T follicular helper cell (primary cell): ENCODE measurements around the gene DDIT3.
A peak's percentile ranks its signal among the peaks of the same experiment; 100 is the strongest.
"Not testable (repeated sequence)": the region's sequence is repeated elsewhere in the genome, so short reads cannot be mapped to it uniquely, and the experiment has no call there.

Experiments
- DNase-seq: peaks from one replicate; pipeline ENCODE4 v3.0.0-alpha.2; 2020; ENCODE audit warnings: low read depth

The DDIT3 gene

GRCh38 chr12:57525615-57526383 lies 5.5 kb upstream of the DDIT3 start:
- no peak for DNase-seq

GRCh38 chr12:57524814-57525614 lies 4.7 kb upstream of the DDIT3 start:
- DNase-seq: no peak

- no peak for DNase-seq
Measured at GRCh38 chr12:57523706-57524614, 3.6 kb upstream of the DDIT3 start.

GRCh38 chr12:57522887-57523705 lies 2.8 kb upstream of the DDIT3 start:
- DNase-seq: peak; percentile 48

- peak; percentile 86 for DNase-seq
Measured at GRCh38 chr12:57522011-57522886, 1.9 kb upstream of the DDIT3 start, which contains the start of gene MBD6. TSS of gene MBD6 (plus strand) at chr12:57522824. CDS start at chr12:57524304, 1,480 bp downstream.

DNA sequence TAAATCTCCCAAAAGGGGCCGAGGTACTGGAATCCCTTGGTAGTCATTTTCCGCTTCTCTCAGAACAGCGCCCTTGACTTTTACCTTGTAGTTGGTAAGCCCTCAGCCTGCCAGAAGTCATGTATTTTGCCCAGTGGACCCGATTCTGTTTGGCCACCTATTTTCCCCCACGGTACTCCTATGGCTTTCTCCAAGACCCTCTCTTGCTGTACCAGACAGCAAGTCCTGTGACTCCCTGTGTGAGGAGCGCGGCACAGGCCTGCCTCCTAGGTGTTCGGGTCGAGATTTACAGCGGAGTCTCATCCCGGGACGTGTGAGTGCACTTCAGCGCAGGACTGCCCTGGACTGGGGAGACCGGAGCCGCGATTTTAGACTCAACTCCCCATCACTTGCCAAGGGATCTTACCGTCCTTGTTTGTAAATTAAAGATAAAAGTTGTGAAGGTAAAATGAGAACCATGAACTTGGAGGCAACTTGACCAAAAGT lies 1.3 kb upstream of the DDIT3 start:
- DNase-seq: peak; percentile 19

DNA sequence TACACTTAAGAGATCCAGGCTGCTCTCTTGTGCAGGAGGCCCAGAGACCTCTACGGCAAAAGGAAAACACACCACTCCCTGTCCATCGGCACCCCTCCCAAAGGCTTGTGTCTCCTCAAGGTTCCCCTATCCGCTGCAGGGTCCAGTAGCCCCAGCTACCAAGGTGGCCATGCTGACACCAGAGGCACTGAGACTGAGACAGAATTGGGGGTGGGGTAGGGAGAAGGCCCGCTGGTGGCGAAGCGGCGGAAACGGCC lies 590 bp downstream of the DDIT3 start:
- DNase-seq: no peak

GRCh38 chr12:57518920-57519795 lies 1.2 kb downstream of the DDIT3 start:
- DNase-seq: no peak

DNA sequence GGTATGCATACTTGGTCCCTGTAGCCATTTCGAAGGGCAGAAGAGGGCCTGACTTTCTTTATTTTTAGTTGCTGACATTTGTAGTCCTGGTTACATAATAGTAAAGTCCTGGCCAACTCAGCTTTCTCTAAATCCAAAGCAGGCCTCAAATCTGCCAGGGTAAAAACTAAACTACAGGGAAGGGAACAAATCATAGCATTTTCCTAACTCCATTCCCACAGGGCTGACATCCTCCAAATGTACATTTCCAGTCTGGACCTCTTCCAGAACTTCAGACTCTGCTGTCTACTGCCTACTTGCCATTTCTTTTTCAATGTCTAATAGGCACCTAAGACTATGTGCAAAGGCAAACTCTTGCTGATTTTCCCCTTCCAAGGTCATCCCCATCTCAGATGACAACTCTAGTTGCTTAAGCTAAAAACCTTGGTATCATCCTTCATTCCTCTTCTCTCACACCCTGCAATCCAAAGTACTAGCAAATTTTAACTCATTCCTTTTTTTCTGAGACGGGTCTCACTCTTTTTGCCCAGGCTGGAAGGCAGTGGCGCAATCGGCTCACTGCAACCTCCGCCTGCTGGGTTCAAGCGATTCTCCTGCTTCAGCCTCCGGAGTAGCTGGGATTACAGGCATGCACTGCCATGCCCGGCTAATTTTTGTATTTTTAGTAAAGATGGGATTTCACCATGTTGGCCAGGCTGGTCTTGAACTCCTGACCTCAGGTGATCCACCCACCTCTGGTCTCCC lies 2.0 kb downstream of the DDIT3 start:
- DNase-seq: no peak

GRCh38 chr12:57517718-57518117 lies 2.6 kb downstream of the DDIT3 start:
- DNase-seq: not testable (repeated sequence)

DNA sequence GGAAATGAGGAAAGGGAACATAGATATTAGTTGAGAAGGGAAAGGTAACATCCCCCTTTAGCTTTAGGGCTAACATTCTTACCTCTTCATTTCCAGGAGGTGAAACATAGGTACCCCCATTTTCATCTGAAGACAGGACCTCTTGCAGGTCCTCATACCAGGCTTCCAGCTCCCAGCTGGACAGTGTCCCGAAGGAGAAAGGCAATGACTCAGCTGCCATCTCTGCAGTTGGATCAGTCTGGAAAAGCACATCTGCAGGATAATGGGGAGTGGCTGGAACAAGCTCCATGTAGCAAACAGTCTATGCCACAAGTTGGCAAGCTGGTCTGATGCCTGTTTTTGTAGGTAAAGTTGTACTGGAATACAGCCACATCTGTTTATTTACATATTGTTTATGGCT lies 3.1 kb downstream of the DDIT3 start:
- DNase-seq: no peak

- no peak for DNase-seq
Measured at GRCh38 chr12:57516617-57517153, 3.6 kb downstream of the DDIT3 start.

GRCh38 chr12:57515934-57516541 lies 4.3 kb downstream of the DDIT3 start:
- DNase-seq: no peak

DNA sequence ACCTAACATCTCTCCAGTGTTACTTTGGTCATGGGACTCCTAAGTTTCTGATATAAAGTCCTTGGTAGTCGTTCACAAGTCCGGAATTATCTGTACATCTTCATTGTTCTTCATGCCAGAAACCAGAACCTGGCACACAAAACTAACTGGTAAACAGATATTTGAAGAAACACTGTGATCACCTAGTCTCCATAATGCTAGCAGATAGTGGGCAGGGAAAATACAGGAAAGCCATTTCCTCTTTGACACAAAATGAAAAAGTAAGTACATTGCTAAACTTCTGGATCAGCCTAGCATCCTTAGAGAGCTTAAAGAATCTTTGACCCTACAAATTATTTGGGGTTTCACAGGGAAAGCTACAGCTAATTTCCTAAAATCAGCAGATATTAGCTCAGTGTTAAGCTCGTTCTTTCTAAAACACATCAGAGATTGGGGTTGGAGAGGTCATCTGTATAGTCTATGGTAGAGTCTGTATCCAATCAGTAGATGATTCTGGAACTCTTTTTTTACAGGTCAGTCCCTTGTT lies 4.8 kb downstream of the DDIT3 start:
- DNase-seq: no peak

- DNase-seq: no peak
Measured at GRCh38 chr12:57514720-57515407, 5.5 kb downstream of the DDIT3 start.

- DNase-seq: not testable (repeated sequence)
Measured at GRCh38 chr12:57514246-57514645, 6.1 kb downstream of the DDIT3 start.

DNA sequence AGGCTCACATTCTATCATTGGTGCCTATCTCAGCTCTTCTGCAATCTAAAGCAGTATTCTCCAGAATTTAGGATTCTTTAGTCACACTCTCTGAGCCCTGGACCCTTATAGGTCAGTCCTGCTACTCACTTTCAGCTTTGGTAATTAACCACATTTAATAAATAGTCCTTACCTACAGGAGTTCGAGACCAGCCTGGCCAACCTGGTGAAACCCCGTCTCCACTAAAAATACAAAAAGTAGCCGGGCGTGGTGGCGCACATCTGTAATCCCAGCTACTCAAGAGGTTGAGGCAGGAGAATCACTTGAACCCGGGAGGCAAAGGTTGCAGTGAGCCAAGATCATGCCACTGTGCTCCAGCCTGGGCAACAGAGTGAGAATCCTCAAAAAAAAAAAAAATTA lies 6.6 kb downstream of the DDIT3 start:
- not testable (repeated sequence) for DNase-seq
